Femur (tissue), 1 donor: ENCODE data around the gene RTN4.

Experiments
- DNase-seq: peaks from one replicate; pipeline ENCODE4 v3.0.0-alpha.2; 2017

RTN4 gene

GRCh38 chr2:54966837-54967236 lies 83.4 kb downstream of the RTN4 start:
- DNase-seq = no peak

DNA sequence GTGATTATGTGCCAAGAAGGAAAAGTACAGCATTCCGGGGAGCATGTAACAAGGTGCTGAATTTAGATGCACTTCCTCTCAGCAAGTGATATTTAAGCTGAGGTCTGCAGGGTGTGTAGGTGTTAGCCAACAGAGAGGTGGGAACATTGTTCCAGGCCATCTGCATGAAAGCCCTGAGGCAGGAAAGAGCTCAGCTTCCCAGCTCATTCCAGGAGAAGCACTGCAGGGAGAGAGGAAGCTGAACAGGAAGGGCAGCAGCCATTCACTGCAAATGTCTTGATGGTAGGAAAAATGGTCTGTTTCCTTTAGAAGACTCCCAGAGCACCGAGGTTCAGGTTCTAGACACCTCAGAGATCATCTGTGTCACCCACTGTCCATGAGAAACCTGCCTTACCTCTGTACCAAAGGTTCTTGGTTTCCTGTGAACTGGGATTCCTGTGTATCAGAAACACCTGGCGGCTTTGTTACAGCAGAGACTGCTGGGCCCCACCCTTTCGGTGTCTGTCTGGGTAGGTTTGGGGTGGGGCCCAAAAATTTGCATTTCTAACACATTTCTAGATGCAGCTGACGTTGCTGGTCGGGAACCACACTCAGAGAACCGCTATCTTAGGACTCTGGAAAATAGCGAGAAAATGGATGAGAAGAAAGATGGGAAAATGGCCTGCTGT lies 84.0 kb downstream of the RTN4 start:
- no peak for DNase-seq

- no peak for DNase-seq
Observed at GRCh38 chr2:54965425-54965824, 84.8 kb downstream of the RTN4 start.

- DNase-seq = no peak
Observed at GRCh38 chr2:54964816-54965215, 85.4 kb downstream of the RTN4 start.

- no peak for DNase-seq
Observed at GRCh38 chr2:54964271-54964670, 86.0 kb downstream of the RTN4 start.

DNA sequence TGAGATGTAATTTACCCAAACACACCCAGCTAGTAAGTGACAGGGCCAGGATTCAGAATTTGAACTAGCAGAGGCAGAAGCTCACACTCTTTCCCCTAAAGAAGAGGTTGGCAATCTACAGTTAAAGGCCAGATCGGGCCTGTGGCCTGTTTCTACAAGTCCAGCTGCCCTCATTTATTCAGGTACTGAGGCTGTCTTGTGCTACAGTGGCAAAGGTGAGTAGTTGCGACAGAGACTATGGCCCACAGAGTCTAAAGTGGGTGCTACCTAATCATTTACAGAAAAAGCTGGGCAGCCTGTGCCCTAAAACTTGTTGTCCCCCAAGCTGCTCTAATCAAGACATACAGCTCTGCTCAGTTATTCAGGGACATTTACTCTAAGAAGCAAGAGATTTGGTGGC lies 86.8 kb downstream of the RTN4 start:
- no peak for DNase-seq

DNA sequence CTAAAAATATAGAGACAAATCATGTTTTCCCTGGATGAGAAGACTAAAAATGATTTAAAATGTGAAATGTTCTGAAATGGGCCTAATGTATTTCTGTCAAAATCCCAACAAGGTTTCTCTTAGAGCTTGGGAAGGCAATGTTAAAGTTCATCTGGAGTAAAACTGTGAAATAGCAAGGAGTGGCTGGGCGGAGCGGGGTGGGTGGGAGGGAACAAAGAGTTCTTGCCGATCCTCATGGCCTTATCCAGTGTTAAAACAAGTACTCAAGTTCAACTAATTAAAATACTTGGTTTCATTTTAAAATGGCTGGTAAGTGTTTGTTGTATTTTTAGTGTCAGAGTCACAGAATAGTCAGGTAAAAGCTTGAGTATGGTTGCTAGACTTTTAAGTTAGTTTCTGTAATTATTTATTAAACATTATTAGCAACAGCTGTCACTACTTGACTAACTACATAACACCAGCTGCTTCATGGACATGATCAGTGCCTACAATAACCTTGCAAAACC lies 87.3 kb downstream of the RTN4 start:
- DNase-seq = no peak

GRCh38 chr2:54962511-54962910 lies 87.7 kb downstream of the RTN4 start:
- DNase-seq = no peak

GRCh38 chr2:54960164-54960563 lies 90.1 kb downstream of the RTN4 start:
- no peak for DNase-seq

DNA sequence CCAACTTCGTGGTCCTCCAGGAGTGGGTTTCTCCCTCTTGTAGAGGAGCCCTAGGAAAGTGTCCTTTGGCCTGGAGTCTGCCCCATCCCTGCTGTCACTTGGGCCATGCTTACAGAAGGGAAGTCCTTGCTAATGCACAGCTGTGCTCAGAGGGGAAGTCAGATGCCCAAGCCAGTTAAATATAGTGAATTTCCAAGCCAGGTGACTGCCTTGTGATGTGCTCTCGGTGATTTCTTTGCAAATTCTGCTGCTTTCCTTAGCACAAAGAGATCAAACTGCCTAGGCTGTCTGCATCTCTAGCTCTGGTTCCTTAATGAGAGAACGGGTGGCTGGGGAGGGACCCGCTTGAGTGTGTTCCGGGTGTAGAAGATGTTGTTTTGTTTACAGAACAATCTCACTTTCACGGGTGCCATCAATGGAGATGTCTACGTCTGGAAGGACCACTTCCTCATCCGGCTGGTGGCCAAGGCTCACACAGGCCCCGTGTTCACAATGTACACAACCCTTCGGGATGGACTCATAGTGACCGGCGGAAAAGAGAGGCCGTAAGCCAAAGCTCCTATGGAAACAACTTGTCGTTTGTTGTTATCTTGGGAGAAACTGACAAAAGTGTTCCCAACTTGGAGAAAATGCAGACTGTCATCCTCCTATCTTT lies 91.4 kb downstream of the RTN4 start:
- DNase-seq = no peak

GRCh38 chr2:54957321-54957999 lies 92.8 kb downstream of the RTN4 start:
- DNase-seq = no peak

DNA sequence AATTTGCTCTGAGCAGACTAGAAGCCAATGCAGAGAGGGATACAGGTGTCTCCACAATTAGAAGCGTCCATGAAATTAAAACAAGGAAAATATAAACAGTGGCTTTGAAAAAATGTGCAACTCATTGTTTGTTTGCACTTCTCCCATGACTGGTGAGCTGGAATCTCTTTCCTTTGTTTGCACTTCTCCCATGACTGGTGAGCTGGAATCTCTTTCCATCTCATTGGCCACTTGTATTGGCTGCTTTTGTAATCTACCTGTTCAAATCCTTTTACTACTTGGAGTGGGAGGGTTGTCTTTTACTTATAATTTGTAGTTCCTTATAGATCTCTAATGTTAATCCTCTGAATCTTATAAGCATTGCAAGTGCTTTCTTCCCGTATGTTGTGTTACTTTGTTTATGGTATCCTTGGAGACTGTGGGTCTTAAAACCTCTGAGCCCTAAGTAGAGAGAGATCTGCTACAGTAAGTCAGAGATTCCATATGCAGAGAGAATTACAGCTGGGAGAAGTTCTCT lies 94.1 kb downstream of the RTN4 start:
- no peak for DNase-seq

DNA sequence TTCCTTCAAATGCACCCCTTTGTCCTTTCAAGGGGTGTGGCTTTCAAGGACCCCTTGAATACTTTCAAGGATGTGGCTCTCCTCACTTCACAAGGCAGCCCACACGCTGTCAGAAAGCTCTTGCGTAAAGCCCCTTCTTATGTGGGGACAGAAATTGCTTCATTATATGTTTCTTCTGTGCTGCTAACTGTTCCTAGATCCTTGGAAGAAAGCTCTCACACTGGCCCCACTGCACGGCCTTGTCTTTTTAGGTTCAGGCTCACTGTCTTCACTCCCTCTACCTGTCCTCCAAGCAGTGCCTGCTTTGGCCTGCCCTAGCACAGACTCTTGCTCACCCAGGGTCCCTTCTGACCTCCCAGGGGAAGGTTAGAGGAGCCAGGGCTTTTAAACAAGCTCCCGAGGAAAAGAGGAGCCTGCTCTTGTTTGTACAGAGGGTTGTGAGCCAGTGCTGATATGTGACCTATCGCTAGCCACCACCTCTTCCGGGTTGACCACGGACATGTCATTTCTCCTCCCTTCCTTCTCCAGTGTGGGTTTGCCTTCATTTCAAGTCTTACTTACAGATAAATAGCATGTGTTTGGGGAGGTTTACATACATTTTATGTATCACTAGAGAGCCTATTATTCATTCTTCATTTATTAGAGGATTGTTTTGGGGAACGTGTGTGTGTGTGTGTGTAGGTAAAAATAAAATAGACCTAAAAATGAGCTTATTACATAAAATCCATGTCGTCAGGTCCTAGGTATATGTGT lies 94.7 kb downstream of the RTN4 start:
- DNase-seq = no peak

- no peak for DNase-seq
Observed at GRCh38 chr2:54954705-54955357, 95.4 kb downstream of the RTN4 start.

DNA sequence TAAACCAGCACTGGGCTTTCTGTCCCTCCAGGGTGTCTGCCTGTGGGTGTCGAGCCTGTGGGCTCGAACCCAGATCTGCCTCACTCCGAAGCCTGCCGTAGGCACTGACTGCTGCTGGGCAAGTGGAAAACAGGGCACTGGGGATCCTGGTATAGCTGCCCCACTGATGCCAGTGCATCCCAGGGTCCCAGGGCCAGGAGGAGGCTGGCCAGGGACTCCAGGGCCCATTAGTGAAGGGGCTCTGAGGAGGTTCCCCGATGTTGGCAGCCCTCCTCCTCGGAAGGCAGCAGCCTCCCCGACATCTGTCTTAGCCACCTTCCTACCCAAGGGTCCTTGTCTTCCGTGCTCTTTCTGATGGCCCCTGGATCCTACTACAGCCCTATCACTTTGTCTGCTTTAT lies 96.1 kb downstream of the RTN4 start:
- no peak for DNase-seq

GRCh38 chr2:54952978-54953456 lies 97.2 kb downstream of the RTN4 start:
- no peak for DNase-seq

- DNase-seq = no peak
Observed at GRCh38 chr2:54952425-54952824, 97.8 kb downstream of the RTN4 start.

DNA sequence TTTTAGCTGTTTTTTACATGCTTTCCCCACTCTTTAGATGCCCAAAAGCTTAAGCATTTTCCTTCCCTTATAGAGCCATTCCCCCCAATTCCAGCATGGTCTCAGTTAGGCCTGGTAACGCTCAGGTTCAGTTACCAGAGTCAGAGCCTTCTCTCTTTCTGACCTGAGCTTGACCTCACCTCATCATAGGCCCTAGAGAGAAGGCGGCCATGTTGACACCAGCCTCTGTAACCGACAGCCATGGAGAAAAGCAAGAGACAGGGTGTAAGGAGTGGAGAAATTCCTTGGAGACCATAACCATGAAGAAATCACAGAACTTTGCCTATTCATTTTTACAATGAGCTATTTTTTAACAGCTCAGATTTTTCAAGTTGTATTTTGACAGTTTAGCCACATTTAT lies 99.4 kb downstream of the RTN4 start:
- DNase-seq = no peak

DNA sequence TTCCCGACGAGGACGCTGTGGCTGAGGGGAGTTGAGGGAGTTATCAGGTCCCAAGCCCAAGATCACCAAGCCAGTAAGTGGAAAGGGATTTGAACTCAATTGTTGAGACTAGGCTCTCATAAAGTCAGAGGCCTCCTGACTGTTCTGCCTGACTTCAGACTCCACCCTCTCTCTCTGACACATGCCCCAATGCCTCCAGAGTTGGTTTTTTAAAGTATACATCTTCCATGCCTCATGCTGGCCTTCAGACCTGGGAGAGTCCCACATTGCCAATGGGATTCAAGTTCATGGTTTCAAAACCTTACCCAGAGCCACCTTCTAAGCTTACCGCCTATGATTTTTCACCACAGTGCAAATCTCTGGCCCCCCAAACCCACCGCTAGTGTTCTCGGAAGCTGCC lies 100.8 kb downstream of the RTN4 start:
- DNase-seq = no peak

DNA sequence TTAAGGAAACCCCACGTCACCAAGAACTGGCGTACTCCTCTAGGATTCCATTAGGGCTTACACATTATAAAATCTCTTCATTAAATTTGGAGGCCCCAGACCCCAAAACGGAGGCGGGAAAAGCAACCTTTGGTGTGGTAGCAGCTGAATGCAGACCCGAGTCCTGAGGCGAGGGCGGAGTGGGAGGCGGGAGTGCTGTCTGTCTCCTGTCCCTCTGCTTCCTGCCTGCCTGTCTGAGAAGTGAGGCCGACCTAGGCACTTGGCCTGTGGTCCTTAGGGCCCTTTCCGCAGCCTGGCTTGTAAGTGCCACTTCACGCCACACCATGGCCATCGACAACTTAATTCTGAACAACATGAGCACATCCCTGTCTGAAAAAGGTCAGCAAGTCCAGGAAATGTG lies 102.1 kb downstream of the RTN4 start:
- DNase-seq = no peak

- no peak for DNase-seq
Observed at GRCh38 chr2:54947646-54948045, 102.6 kb downstream of the RTN4 start.

GRCh38 chr2:54947136-54947535 lies 103.1 kb downstream of the RTN4 start:
- DNase-seq = no peak
